Measurements from ENCODE around the gene SP1. TPM values are rescaled to one million over a fixed set of nuclear protein-coding genes. Genes with fewer than 3 reads are reported as not detected.
"Not testable (repeated sequence)": the region's sequence is repeated elsewhere in the genome, so short reads cannot be mapped to it uniquely, and the experiment has no call there.

SP1 gene
- total and polyA plus RNA-seq, 5 donors from 2014 or later, result 8.1 to 79.0 (median 8.4) TPM

DNA sequence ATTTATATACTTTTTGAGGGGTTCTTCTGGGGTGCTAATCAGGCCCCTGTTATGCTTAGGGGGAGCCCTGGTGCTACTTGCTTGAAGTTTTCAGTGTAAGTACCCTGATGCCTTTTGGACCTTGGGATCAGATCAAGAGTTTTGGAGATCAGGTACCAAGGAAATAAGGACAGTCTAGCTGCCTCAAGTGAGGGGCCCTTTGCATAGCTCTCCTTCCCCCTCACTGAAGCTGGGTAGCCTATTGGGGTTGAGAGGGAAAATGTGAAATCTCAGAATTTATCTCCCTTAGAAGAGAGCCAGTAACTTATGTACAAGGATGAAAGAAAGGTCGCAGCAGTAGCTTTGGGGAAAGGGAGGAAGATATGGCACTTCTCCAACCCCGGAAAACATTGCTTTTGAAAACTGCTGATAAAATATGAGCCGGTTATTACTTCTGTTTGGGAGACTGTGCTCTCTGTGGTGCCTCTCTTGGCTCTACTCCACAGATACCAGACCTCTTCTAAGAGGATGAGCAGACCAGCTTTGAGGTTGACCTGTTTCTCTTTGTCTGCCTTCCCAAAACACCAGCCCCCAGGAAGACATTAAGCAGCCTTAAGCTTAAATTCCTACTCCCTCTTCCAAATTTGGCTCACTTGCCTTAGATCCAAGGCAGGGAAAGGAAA, 34.9 kb downstream of the SP1 start:
- Histone ChIP-seq H3K27me3 (ENCODE audit: control insufficient read depth, insufficient read depth, low read length) (no peaks in the 10 kb centered on the region), H3K9me3 (ENCODE audit: control insufficient read depth in 2 of 2, low read length in 2 of 2) (no peaks in the 10 kb centered on the region), H3K27ac (ENCODE audit: insufficient read depth, low read length, poor library complexity, severe bottlenecking) (no peak overlapping the region), H3K36me3 (ENCODE audit: control insufficient read depth, insufficient read depth, low read length) (peaks cover 25% of the 10 kb centered on the region), H3K4me3 (ENCODE audit: low read depth, low read length) (no peak overlapping the region), H3K4me1 (ENCODE audit: control insufficient read depth, insufficient read depth, low read length, poor library complexity, severe bottlenecking) (peaks cover 11% of the 10 kb centered on the region)
- H3K27ac Mint-ChIP-seq, result peak overlapping the region in 2 of 3 donors; percentile 59 to 76
- H3K9me3 Mint-ChIP-seq, result no peaks in the 10 kb centered on the region
- no peak overlapping the region for H3K4me3 Mint-ChIP-seq
- ATAC-seq (ENCODE audit: low read depth in 2 of 2) (no peak), DNase-seq (no peak)
- H3K4me1 Mint-ChIP-seq, result peaks cover 24 to 53% (median 29%) of the 10 kb centered on the region in 4 donors
- H3K36me3 Mint-ChIP-seq, result peaks cover 17% of the 10 kb centered on the region
- no peaks in the 10 kb centered on the region for H3K27me3 Mint-ChIP-seq

DNA sequence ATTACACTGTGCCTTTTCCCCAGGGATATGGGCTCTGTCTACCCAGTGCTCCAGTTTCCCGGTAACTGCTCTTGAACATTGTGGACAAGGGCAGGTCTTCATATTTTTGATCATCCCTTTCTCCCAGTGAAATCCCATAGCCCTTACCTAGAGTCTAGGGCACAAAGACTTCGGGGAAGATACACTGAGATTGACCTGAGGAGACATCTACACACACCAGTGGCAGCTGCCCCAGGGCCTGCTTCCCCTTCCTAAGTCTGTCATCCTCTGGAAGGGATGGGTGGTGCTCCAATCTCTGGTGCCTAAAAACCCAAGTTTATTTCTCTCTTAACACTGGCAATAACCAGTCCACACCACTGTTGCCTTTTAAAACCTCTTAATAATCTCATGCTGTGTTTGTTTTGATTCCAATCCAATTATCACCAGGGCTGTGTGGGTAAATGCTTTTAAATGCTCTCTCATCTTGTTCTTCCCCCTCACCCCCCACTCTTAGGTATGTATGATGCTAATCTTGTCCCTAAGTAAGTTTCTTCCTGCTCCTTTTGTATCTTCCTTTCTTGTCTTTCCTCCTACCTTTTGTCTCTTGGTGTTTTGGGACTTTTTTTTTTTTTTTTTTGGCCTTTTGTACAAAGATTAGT, 35.9 kb downstream of the SP1 start:
- DNase-seq; ATAC-seq (ENCODE audit: low read depth in 2 of 2); H3K27me3 ChIP-seq (ENCODE audit: control insufficient read depth, insufficient read depth, low read length); H3K9me3 Mint-ChIP-seq; H3K4me3 Mint-ChIP-seq; H3K4me3 ChIP-seq (ENCODE audit: low read depth, low read length); H3K9me3 ChIP-seq (ENCODE audit: control insufficient read depth in 2 of 2, low read length in 2 of 2); H3K27ac ChIP-seq (ENCODE audit: insufficient read depth, low read length, poor library complexity, severe bottlenecking); H3K27me3 Mint-ChIP-seq: not testable (repeated sequence)
- H3K36me3 ChIP-seq (ENCODE audit: control insufficient read depth, insufficient read depth, low read length), result peaks cover 23% of the 10 kb centered on the region
- Mint-ChIP-seq H3K27ac (peak overlapping the region in 2 of 3 donors; percentile 14 to 59), H3K36me3 (peaks cover 13% of the 10 kb centered on the region), H3K4me1 (peaks cover 24 to 55% (median 30%) of the 10 kb centered on the region in 4 donors)
- H3K4me1 ChIP-seq (ENCODE audit: control insufficient read depth, insufficient read depth, low read length, poor library complexity, severe bottlenecking), result peaks cover 11% of the 10 kb centered on the region

DNA sequence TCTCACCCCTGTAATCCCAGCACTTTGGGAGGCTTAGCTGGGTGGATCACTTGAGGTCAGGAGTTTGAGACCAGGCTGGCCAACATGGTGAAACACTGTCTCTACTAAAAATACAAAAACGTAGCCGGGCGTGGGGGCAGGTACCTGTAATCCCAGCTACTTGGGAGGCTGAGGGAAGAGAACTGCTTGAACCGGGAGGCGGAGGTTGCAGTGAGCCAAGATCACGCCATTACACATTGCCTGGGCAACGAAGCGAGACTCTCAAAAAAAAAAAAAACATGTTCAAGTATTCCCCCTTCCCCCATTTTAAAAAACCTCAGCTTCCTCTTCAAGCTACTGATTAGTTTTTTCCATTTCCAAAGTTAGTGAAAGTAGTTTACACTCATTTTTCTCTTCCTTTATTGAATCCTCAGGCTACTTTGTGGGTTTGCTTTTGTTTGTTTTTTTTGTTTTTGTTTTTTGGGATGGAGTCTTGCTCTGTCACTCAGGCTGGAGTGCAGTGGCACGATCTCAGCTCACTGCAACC, 37.4 kb downstream of the SP1 start:
- peaks cover 17% of the 10 kb centered on the region for H3K4me1 ChIP-seq (ENCODE audit: control insufficient read depth, insufficient read depth, low read length, poor library complexity, severe bottlenecking)
- peaks cover 22 to 47% (median 27%) of the 10 kb centered on the region in 4 donors for H3K4me1 Mint-ChIP-seq
- not testable (repeated sequence) for H3K9me3 Mint-ChIP-seq; H3K9me3 ChIP-seq (ENCODE audit: control insufficient read depth in 2 of 2, low read length in 2 of 2); H3K27me3 Mint-ChIP-seq; H3K36me3 Mint-ChIP-seq; H3K4me3 ChIP-seq (ENCODE audit: low read depth, low read length); H3K27me3 ChIP-seq (ENCODE audit: control insufficient read depth, insufficient read depth, low read length); H3K27ac ChIP-seq (ENCODE audit: insufficient read depth, low read length, poor library complexity, severe bottlenecking); H3K36me3 ChIP-seq (ENCODE audit: control insufficient read depth, insufficient read depth, low read length); H3K4me3 Mint-ChIP-seq; DNase-seq; ATAC-seq (ENCODE audit: low read depth in 2 of 2)
- peak overlapping the region in 1 of 3 donors; percentile 69 for H3K27ac Mint-ChIP-seq

DNA sequence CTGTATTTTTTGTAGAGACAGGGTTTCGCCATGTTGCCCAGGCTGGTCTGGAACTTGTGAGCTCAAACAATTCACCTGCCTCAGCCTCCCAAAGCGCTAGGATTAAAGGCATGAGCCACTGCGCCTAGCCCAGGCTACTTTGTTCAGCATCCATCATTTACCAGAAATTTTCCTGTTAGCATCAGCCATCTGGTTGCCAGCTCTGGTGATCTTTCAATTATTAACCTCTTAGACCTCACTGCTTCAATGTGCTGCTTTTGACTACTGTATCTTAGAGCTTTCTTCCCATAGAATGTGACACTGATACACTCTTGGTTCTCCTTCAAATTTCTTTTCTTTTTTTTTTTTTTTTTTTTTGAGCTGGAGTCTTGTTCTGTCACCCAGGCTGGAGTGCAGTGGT, 38.2 kb downstream of the SP1 start:
- no peak overlapping the region for H3K4me3 ChIP-seq (ENCODE audit: low read depth, low read length)
- no peak for DNase-seq
- H3K27me3 Mint-ChIP-seq, result no peaks in the 10 kb centered on the region
- H3K27ac ChIP-seq (ENCODE audit: insufficient read depth, low read length, poor library complexity, severe bottlenecking), result no peak overlapping the region
- H3K36me3 ChIP-seq (ENCODE audit: control insufficient read depth, insufficient read depth, low read length), result peaks cover 5% of the 10 kb centered on the region
- H3K27me3 ChIP-seq (ENCODE audit: control insufficient read depth, insufficient read depth, low read length), result no peaks in the 10 kb centered on the region
- peaks cover 15% of the 10 kb centered on the region for H3K4me1 ChIP-seq (ENCODE audit: control insufficient read depth, insufficient read depth, low read length, poor library complexity, severe bottlenecking)
- peaks cover 3% of the 10 kb centered on the region for H3K36me3 Mint-ChIP-seq
- H3K9me3 ChIP-seq (ENCODE audit: control insufficient read depth in 2 of 2, low read length in 2 of 2), result no peaks in the 10 kb centered on the region
- ATAC-seq (ENCODE audit: low read depth in 2 of 2), result no peak
- H3K4me3 Mint-ChIP-seq, result no peak overlapping the region
- peak overlapping the region in 2 of 3 donors; percentile 33 to 69 for H3K27ac Mint-ChIP-seq
- peaks cover 14 to 39% (median 20%) of the 10 kb centered on the region in 4 donors for H3K4me1 Mint-ChIP-seq
- H3K9me3 Mint-ChIP-seq, result no peaks in the 10 kb centered on the region

DNA sequence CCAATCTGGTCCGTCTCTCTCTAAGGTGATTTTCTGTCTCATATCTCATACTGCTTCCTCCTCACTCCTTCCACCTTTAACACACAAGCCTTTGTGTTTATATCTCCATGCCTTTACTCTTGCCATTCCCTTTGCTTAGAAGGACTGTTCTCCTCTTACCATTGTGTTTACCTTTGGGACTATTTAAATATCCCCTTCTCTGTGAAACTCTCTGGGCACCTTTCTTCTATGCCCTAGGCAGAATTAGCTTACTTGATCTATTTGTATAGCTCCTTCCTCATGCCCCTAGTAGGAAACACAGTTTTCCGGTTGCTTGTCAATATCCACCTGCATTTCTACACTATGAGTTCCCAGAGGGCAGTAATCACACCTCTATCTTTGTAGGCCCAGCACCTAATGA, 39.8 kb downstream of the SP1 start:
- Histone ChIP-seq H3K4me1 (ENCODE audit: control insufficient read depth, insufficient read depth, low read length, poor library complexity, severe bottlenecking) (peaks cover 10% of the 10 kb centered on the region), H3K27me3 (ENCODE audit: control insufficient read depth, insufficient read depth, low read length) (no peaks in the 10 kb centered on the region), H3K36me3 (ENCODE audit: control insufficient read depth, insufficient read depth, low read length) (no peaks in the 10 kb centered on the region), H3K9me3 (ENCODE audit: control insufficient read depth in 2 of 2, low read length in 2 of 2) (no peaks in the 10 kb centered on the region), H3K27ac (ENCODE audit: insufficient read depth, low read length, poor library complexity, severe bottlenecking) (no peak overlapping the region), H3K4me3 (ENCODE audit: low read depth, low read length) (no peak overlapping the region)
- Mint-ChIP-seq H3K9me3 (no peaks in the 10 kb centered on the region), H3K27me3 (no peaks in the 10 kb centered on the region), H3K36me3 (no peaks in the 10 kb centered on the region), H3K4me1 (peaks cover 8 to 35% (median 17%) of the 10 kb centered on the region in 4 donors), H3K27ac (no peak overlapping the region), H3K4me3 (no peak overlapping the region)
- DNase-seq (no peak), ATAC-seq (ENCODE audit: low read depth in 2 of 2) (no peak)

DNA sequence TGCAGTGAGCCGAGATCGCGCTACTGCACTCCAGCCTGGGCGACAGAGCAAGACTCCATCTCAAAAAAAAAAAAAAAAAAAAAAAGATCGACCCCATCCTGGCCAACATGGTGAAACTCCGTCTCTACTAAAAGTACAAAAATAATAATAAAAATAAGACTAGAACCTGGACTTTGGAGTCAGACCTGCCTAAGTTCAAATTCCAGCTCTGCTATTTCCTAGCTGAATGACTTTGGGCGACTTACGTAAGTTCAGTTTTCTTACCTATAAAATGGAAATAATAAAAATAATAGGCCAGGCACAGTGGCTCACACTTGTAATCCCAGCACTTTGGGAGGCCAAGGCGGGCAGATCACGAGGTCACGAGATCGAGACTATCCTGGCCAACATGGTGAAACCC, 42.3 kb downstream of the SP1 start:
- not testable (repeated sequence) for H3K27me3 Mint-ChIP-seq; H3K9me3 Mint-ChIP-seq; ATAC-seq (ENCODE audit: low read depth in 2 of 2); H3K9me3 ChIP-seq (ENCODE audit: control insufficient read depth in 2 of 2, low read length in 2 of 2); H3K36me3 Mint-ChIP-seq; H3K27ac ChIP-seq (ENCODE audit: insufficient read depth, low read length, poor library complexity, severe bottlenecking); H3K4me3 ChIP-seq (ENCODE audit: low read depth, low read length); DNase-seq; H3K27ac Mint-ChIP-seq; H3K27me3 ChIP-seq (ENCODE audit: control insufficient read depth, insufficient read depth, low read length); H3K4me3 Mint-ChIP-seq; H3K4me1 ChIP-seq (ENCODE audit: control insufficient read depth, insufficient read depth, low read length, poor library complexity, severe bottlenecking); H3K36me3 ChIP-seq (ENCODE audit: control insufficient read depth, insufficient read depth, low read length)
- peaks cover 4 to 22% (median 11%) of the 10 kb centered on the region in 4 donors for H3K4me1 Mint-ChIP-seq

DNA sequence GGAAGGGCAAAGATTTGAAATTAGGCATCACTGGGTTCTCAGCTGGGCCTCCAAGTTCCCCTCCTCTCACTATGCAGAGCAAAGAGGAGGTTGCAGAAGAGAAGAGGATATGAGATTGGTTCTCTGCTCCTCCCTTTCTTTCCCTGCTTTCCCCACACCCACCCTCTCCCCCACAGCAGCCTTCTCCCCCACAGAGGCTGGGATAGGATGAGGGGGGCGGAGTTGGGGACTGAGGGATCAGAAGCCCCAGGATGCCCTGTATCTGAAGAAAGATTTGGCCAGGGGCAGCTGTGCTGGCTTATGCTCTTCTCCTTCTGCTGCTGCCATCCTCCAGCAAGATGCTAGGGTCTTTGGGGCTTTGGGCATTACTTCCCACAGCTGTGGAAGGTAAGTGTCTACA, 43.6 kb downstream of the SP1 start, which contains the start of gene AMHR2:
AMHR2 (plus strand) TSS at position 259 of the 400 bp plus-strand sequence; CDS start at position 339, 80 bp downstream.
- H3K27me3 ChIP-seq (ENCODE audit: control insufficient read depth, insufficient read depth, low read length), result no peaks in the 10 kb centered on the region
- no peaks in the 10 kb centered on the region for H3K36me3 ChIP-seq (ENCODE audit: control insufficient read depth, insufficient read depth, low read length)
- Mint-ChIP-seq H3K9me3 (no peaks in the 10 kb centered on the region), H3K36me3 (no peaks in the 10 kb centered on the region), H3K27me3 (no peaks in the 10 kb centered on the region), H3K27ac (no peak within 1 kb of the TSS), H3K4me1 (peaks cover 2 to 18% (median 8%) of the 10 kb centered on the region in 4 donors), H3K4me3 (no peak within 1 kb of the TSS)
- DNase-seq (no peak), ATAC-seq (ENCODE audit: low read depth in 2 of 2) (no peak)
- peaks cover 5% of the 10 kb centered on the region for H3K4me1 ChIP-seq (ENCODE audit: control insufficient read depth, insufficient read depth, low read length, poor library complexity, severe bottlenecking)
- H3K27ac ChIP-seq (ENCODE audit: insufficient read depth, low read length, poor library complexity, severe bottlenecking), result no peak within 1 kb of the TSS
- no peak within 1 kb of the TSS for H3K4me3 ChIP-seq (ENCODE audit: low read depth, low read length)
- H3K9me3 ChIP-seq (ENCODE audit: control insufficient read depth in 2 of 2, low read length in 2 of 2), result no peaks in the 10 kb centered on the region
